ENCODE measurements around the gene GSN.

GSN gene

DNA sequence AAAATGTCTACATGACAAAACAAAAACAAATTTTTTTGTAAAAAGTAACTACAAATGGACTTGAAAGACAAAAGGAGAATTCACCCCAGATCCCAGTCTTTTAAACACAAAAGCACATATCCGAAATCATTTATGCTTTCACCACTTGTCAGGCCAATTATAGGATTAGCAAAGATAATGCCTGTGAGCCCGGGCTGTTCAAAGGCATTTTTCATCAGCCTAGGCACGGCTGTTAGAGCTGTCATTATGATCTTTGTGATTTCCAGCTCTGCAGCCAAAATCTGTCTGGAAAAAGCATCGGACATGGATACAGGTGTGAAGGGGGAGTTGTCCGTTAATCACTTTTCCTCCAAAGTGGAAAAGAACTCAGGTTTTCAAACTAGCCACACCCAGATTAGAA is 42.7 kb upstream of the GSN start:
- no peak overlapping the region for H3K27ac ChIP-seq
- no peak for TF ChIP-seq CTCF (IDR thresholded peaks at IDR 0.05)
- no peak for DNase-seq (ENCODE audit: low spot score)
- no peak overlapping the region for H3K4me3 ChIP-seq

- no peak for DNase-seq (ENCODE audit: low spot score)
- no peak for TF ChIP-seq CTCF (IDR thresholded peaks at IDR 0.05)
- Histone ChIP-seq H3K27ac (no peak overlapping the region), H3K4me3 (no peak overlapping the region)
These were observed 41.8 kb upstream of the GSN start for GRCh38 chr9:121226175-121226574.

- Histone ChIP-seq H3K4me3 (no peak overlapping the region), H3K27ac (no peak overlapping the region)
- no peak for DNase-seq (ENCODE audit: low spot score)
- TF ChIP-seq CTCF (IDR thresholded peaks at IDR 0.05): no peak
These were observed 40.1 kb upstream of the GSN start for GRCh38 chr9:121227862-121228261.

- Histone ChIP-seq H3K4me3 (no peak overlapping the region), H3K27ac (no peak overlapping the region)
- DNase-seq (ENCODE audit: low spot score): no peak
- no peak for TF ChIP-seq CTCF (IDR thresholded peaks at IDR 0.05)
These were observed 37.7 kb upstream of the GSN start for GRCh38 chr9:121230256-121230655.

GRCh38 chr9:121232251-121232650 is 35.7 kb upstream of the GSN start:
- Histone ChIP-seq H3K4me3 (no peak overlapping the region), H3K27ac (no peak overlapping the region)
- no peak for DNase-seq (ENCODE audit: low spot score)
- TF ChIP-seq CTCF (IDR thresholded peaks at IDR 0.05): no peak

GRCh38 chr9:121233906-121234831 is 33.8 kb upstream of the GSN start:
- TF ChIP-seq CTCF (IDR thresholded peaks at IDR 0.05): no peak
- DNase-seq (ENCODE audit: low spot score): no peak
- no peak overlapping the region for H3K4me3 ChIP-seq
- H3K27ac ChIP-seq: no peak overlapping the region

- H3K27ac ChIP-seq: no peak overlapping the region
- no peak for TF ChIP-seq CTCF (IDR thresholded peaks at IDR 0.05)
- DNase-seq (ENCODE audit: low spot score): no peak
- no peak overlapping the region for H3K4me3 ChIP-seq
These were observed 33.2 kb upstream of the GSN start for GRCh38 chr9:121234832-121235161.

Data from coronary artery (tissue), 2 donors.